Skin of body (tissue), 2 donors: ENCODE measurements around the gene KRAS. TPM values are rescaled to one million over a fixed set of nuclear protein-coding genes. Genes with fewer than 3 reads are reported as not detected.

Experiments used
- DNase-seq: peaks from one replicate; lab custom pipeline; 2025; lab: John Stamatoyannopoulos, UW
- total RNA-seq: library from RNA; depleted of rRNA; stranded (reverse); fragments of >200 nt; gene quantifications from one replicate; pipeline ENCODE4 v1.2.3, GENCODE V29; 2014

The KRAS gene
- total RNA-seq, 1 donor from 2014 or later: 16.9 TPM

DNA sequence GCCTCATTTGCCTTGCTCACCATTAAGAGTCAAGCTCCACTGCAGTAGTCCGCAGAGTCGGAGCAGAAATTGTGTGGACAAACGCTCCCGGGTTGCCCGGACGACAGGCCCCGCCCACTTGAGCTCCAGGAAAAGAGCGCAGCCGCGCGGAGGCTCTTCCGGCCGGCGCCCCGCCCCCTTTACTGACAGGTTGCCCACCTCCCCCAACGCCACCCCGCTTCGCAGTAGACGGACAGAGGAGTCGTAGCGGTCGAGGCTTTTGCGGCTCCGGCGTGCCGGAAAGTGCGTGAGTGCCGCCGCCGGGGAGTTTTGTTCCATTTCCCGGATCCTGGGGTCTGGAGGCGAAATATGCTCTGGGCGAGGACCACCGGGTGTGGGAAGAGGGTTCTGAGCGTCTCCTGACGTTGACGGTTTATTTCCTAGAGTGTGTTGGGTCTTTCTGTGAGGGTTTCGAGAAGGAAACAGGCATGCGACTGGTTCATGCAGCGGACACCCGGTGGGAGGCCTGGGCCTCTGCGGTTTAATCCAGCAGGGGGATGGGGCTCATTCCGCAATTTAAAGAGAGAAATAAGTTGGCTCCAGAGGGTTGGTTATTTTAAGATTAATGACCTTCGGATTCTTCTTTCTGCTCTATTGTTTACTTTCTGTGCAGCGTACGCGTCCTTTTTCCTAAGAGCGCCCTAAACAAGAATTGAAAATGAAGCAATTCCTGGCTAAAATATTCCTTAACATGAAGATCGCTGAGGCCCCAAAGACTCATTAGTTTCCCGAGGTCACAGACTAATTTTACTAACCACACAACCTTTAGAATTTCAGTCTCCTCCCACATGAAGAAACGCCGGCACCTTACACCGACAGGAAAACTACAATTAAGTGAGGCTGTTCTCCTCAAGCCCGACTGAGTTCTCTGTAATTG is 55.4 kb downstream of the KRAS start, which contains the start of the genes DNAI7 and ETFRF1:
Gene DNAI7, minus strand, starts transcription at position 105 of the 916 bp plus-strand sequence. Its CDS starts 82 bp downstream, at position 23.
Gene ETFRF1, plus strand, starts transcription at position 182 of the 916 bp plus-strand sequence. CDS start 8,720 bp downstream, outside the sequence.
- peak; percentile 94 for DNase-seq

DNA sequence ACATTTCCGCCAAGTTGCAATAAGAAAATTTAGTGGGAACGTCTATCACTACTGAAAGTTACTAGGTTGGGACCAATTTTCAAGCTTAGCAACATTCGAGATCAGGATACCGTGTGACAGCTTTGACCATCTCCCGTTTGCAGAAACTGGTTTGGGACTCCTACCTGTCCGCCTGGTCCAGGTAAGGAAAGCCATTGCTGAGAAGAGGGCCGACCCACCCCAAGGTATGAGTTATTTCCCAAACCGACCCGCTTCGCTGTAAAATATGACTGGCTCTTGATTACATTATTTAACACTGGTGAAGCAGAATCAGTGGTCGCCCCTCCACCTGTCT is 56.0 kb downstream of the KRAS start:
- no peak for DNase-seq

DNA sequence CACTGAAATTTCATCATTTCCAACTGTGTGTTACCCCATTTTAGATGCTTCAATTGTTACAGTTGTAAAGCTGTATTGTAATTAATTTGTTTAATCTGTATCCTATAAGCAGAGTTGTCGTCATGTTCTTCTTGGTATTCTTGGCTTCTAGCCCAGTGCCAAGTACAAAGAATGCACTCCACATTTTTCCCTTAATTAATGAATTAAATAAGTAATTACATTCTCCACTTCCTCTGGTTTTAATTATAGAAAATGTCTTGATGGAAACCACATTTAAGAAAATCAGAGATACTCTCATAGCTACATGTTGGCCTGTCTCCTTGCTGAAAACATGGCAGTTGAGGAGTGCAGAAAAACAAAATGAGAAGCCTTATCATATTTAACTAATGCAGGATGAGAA is 56.5 kb downstream of the KRAS start:
- DNase-seq: peak; percentile 81

DNA sequence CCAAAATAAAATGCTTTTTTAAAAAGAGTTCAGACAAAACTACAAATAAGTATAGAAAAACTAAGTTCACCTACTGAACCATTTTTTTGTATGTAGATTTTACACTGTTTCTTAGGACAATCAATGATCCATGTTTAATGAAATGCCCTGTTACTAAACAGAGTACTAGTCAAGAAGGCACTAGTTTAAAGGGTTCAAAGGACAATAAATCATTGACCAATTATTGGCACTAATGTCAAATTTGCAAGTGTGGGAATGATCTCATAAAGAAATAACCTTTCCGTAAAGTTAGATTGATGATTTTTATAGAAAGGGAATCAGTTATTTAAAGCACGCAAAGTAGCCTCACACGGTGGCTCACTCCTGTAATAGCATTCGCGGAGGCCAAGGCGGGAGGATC is 59.9 kb downstream of the KRAS start:
- DNase-seq: no peak

DNA sequence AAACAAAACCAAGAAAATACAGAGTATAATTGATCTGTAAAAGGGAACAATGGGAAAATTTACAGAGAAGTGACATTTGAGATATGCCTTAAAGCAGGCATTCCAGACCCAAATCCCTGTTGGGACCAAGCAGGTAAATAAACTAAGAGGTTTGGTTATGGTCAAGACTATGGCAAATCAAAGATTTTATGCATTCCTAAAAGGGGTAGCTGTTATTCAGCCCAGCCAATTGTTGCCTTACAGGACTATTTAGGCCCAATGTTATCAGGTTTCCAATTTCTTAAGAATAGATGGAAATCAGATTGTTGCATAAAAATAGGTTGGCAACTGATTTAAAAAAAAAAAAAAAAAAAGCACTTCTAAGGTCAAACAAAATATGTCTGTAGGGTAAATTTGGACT is 61.1 kb downstream of the KRAS start:
- DNase-seq: no peak

DNA sequence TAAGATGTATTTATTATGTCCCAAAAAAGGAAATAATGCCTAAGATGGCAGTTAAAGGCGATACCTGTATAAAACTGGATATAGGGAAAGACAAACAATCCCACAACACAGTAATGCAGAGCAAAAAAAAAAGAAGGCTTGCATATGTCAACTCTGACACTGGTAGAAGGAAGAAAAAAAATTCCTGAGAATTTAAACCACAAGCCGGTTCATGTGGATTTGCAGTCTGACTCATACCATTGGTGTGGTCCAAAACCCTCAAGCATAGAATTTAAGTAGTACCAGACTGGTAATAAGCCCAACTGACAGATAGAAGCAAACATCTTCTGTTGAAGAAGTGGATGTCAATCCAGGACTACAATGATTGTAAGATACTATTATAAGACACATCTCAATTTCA is 62.9 kb downstream of the KRAS start:
- no peak for DNase-seq

DNA sequence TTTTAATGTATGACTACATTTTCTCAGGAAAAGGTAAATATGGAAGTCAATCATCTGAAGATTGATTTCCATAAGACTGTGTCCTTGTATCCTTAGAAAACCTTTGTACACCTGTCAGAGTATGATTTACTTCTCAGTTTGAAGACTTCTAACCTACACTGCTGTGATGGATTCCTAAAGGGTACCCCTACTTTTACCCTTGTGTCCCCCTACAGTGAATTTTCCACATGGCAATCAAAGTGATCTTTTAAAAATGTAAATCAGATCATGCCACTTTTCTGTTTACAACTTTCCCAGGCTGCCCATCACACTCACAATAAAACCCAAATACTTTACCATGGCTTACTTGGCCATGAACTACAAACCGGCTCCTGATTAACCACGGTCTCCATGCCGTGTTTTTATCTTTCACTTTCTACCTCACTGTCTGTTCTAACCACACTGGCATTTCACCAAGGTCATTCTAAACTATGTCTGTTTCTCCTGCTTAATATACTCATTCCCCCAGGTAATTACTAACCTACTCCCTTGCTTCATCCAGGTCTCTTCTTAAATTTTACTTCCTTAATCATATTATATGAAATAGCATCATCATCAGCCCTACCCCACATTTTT is 63.8 kb downstream of the KRAS start:
- no peak for DNase-seq

DNA sequence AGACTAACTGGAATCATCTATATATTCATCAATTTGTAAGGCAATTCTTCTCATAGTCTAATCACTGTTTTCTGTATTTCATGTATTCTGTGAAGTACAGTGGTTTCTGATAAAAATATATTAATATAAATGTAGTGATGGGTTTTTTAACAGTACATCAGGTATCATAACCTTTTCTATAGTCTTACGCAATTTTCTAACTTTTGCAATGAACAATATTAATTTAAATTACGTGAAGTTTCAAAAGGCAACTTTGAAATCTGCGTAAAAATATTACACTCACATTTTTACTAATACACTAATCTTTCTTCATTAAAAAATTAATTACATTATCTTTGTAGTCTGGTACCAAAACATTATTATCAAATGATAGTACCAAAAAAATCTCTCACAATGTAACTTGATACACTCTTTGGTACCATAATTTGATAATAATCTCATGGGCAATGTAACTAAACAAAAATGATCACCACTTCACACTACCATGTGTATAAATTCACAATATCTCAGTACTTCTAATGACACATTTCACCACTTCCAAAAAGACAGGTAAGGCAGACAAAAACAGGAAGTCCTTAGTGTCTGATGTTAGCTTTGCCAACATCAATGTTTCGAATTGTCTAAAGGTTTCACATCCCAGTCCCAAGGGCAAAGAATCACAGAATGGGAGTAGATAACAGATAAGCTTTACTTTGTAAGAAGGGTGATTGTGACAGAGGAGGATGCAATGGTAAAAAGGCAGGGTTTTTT is 64.5 kb downstream of the KRAS start:
- DNase-seq: no peak

DNA sequence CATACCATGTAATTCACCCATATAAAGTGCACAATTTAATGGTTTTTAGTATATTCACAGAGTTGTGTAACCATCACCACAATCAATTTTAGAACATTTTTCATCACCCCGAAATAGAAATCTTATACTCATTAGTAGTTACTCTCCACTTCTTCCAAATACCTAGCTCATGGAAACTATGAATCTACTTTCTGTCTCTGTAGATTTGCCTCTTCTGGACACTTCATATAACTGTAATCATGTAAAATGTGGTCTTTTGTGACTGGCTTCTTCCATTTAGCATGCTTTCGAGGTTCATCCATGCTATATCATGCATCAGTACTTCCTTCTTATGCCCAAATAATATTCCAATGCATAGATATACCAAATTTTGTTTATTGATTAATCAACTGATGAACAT is 66.6 kb downstream of the KRAS start:
- no peak for DNase-seq

DNA sequence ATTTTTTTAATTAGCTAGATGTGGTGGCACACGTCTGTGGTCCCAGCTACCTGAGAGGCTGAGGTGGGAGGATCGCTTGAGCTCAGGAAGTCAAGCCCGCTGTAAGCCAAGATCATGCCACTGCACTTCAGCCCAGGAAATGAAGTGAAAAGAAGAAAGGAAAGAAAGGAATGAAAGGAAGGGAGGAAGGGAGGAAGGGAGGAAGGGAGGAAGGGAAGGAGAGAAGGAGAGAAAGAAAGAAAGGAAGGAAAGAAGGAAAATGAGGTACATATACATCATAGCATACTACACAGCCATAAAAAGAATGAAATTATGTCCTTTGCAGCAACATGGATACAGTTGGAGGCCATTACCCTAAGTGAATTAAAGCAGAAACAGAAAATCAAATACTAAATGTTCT is 68.0 kb downstream of the KRAS start:
- no peak for DNase-seq

DNA sequence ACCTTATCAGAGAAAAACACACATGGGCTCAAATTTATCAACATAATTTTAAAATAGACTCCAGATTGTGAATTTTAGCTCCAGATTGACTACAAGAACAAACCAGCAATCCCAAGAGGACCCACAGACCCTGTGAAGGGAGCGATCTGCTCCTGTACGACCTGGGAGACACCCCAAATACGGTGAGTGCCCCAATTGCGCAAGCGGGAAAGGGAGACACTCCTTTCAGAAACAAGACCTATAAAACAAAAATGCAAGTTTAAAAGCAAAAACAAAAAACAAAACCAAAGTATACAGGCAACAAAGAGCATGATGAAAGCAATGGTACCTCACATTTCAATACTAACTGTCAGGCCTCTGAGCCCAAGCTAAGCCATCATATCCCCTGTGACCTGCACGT is 87.9 kb downstream of the KRAS start:
- no peak for DNase-seq

DNA sequence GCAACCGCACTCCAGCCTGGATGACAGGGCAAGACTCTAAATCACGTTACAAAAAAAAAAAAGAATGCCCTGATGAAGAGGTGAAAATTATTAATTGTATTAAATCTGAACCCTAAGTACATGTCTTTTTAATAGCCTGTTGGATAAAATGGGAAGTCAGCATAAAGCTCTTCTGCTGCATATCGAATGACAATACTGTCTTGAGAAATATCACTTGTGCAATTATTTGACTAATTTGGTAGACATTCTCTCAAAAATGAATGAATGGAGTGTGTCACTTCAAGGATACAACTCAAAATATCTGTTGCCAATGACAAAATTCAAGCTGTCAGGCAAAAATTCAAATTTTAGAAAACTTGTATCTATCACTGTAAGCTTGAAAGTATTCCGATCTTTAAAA is 94.7 kb downstream of the KRAS start:
- no peak for DNase-seq

DNA sequence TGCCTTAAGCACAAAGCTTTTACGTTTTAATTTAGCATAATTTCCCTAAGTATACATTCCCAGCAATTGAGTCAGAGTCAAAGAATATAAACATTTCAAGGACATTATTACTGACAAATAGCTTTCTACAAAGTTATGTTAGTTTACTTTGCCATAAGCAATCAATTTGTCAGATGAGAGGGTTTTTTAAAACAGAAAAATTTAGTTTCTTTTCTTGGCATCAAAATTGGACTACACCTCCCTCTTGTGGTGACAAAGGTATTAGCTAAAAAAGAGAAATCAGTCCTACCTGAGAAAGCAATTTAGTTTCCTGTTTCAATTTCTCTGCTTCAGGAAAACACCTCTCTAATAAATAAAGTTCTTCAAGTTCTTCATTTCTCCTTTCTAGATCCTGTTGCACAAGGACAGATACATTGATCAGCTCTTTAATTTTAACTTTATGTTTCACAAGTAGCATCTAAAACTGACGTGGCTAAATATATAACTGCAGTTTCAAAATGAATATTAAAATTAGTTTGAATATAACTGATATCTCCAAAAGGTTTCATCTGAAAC is 95.6 kb downstream of the KRAS start:
- DNase-seq: no peak

Other genes with a start within 250 kb of the KRAS start
- gene DNAI7, start 55.8 kb downstream of the KRAS start, total RNA-seq: 0.79 TPM
- 20.6 TPM for gene ETFRF1, start 55.7 kb downstream of the KRAS start, total RNA-seq